Keratinocyte (primary cell): ENCODE data around the gene PLA2G4F. TPM values are rescaled to one million over a fixed set of nuclear protein-coding genes. Genes with fewer than 3 reads are reported as not detected.

Experiments
- DNase-seq: peaks from one replicate; pipeline ENCODE4 v3.0.0-alpha.2; 2011; ENCODE audit warnings: low read depth, missing footprints, low spot score
- FAIRE-seq: peaks from 2 replicates; lab custom pipeline; 2011; peaks lifted over from hg19 to GRCh38; lab: Jason Lieb, UNC
- H2AFZ ChIP-seq: 2 replicates; pipeline ENCODE4 v1.6.0; 2012; ENCODE audit warnings: low read length, control low read depth, inconsistent platforms; ENCODE audit not compliant: control insufficient read depth
- H3K27ac ChIP-seq: 2 replicates; pipeline ENCODE4 v1.5.1; 2011; ENCODE audit warnings: low read length; ENCODE audit not compliant: control insufficient read depth, insufficient read depth
- H3K27me3 ChIP-seq: 3 replicates; pipeline ENCODE4 v1.6.0; 2011; ENCODE audit warnings: low read length; ENCODE audit not compliant: control insufficient read depth, insufficient read depth; ENCODE audit errors: extremely low read depth
- H3K36me3 ChIP-seq, 2 experiments: 2 replicates in 1 of 2; 3 replicates in 1 of 2; pipeline ENCODE4 v1.5.1; 2011; ENCODE audit warnings: low read length in 2 of 2, mild to moderate bottlenecking in 1 of 2; ENCODE audit not compliant: control insufficient read depth in 2 of 2, insufficient read depth in 2 of 2; ENCODE audit errors: extremely low read depth in 1 of 2
- H3K4me1 ChIP-seq: 3 replicates; pipeline ENCODE4 v1.5.1; 2011; ENCODE audit warnings: low read length; ENCODE audit not compliant: control insufficient read depth, insufficient read depth; ENCODE audit errors: extremely low read depth
- H3K4me2 ChIP-seq: 3 replicates; pipeline ENCODE4 v1.6.0; 2011; ENCODE audit warnings: low read depth, low read length; ENCODE audit not compliant: control insufficient read depth, insufficient read depth; ENCODE audit errors: extremely low read depth
- H3K4me3 ChIP-seq, 3 experiments: fragments of 200-600 bp in 1 of 3; sonication (generic) in 1 of 3; 2 replicates in 2 of 3; 3 replicates in 1 of 3; pipeline ENCODE4 v1.5.1; 2011 to 2016; ENCODE audit warnings: low read length in 3 of 3, mild to moderate bottlenecking in 3 of 3, control low read depth in 2 of 3, inconsistent platforms in 1 of 3, low read depth in 1 of 3, mixed read lengths in 1 of 3, mixed run types in 1 of 3, moderate library complexity in 1 of 3; ENCODE audit not compliant: control insufficient read depth in 2 of 3, insufficient read depth in 2 of 3; ENCODE audit errors: extremely low read depth in 1 of 3
- H3K79me2 ChIP-seq: 2 replicates; pipeline ENCODE4 v1.6.0; 2012; ENCODE audit warnings: low read length; ENCODE audit not compliant: control insufficient read depth, insufficient read depth
- H3K9ac ChIP-seq: 3 replicates; pipeline ENCODE4 v1.6.0; 2011; ENCODE audit warnings: low read length; ENCODE audit not compliant: control insufficient read depth, insufficient read depth; ENCODE audit errors: extremely low read depth
- H3K9me1 ChIP-seq: 3 replicates; pipeline ENCODE4 v1.6.0; 2011; ENCODE audit warnings: low read length; ENCODE audit not compliant: control insufficient read depth, insufficient read depth; ENCODE audit errors: extremely low read depth
- H3K9me3 ChIP-seq: 2 replicates; pipeline ENCODE4 v1.5.1; 2012; ENCODE audit warnings: low read depth, low read length; ENCODE audit not compliant: control insufficient read depth
- H4K20me1 ChIP-seq: 3 replicates; pipeline ENCODE4 v1.6.0; 2011; ENCODE audit warnings: low read length; ENCODE audit not compliant: control insufficient read depth, insufficient read depth; ENCODE audit errors: extremely low read depth
- EZH2 ChIP-seq: IDR thresholded peaks from one replicate; pipeline ENCODE4 v1.6.1; 2012; ENCODE audit warnings: inconsistent platforms, mild to moderate bottlenecking, low read length, moderate library complexity
- dilution Hi-C: fragments of 300-500 bp; cut with MboI; formaldehyde crosslinking; loops from one replicate; pipeline ENCODE4 v1.7.0; 2020; ENCODE audit warnings: low sequenced_read_pairs; ENCODE audit not compliant: extremely low pct_ligation_motif_present
- polyA plus RNA-seq, 5 experiments: library from polyadenylated mRNA; depleted of rRNA in 3 of 5; stranded (reverse) in 3 of 5; stranded (forward) in 1 of 5; unstranded in 1 of 5; fragments of >200 nt; gene quantifications; 1 replicate in 1 of 5; 2 replicates in 3 of 5; 3 replicates in 1 of 5; pipeline versions ENCODE4 v1.2.1 to v1.2.3, GENCODE V29; 2011 to 2012; ENCODE audit warnings: missing spikeins in 2 of 5, low read depth in 1 of 5, low replicate concordance in 1 of 5
- TF ChIP-seq, protein P1 (sequence below), 3 experiments: IDR thresholded peaks in 1 of 3; conservative IDR thresholded peaks in 1 of 3; optimal IDR thresholded peaks in 1 of 3; 2 replicates in 2 of 3; 3 replicates in 1 of 3; pipeline versions ENCODE3 to v1.5.1; 2011; ENCODE audit warnings: low read length in 3 of 3, mild to moderate bottlenecking in 3 of 3, moderate library complexity in 2 of 3, control low read depth in 1 of 3, inconsistent platforms in 1 of 3; ENCODE audit not compliant: insufficient read depth in 2 of 3; ENCODE audit errors: extremely low read depth in 1 of 3

PLA2G4F gene
- polyA plus RNA-seq, 1 donor (not counting 4 experiments of a cell fraction or from before 2014, with no cell fraction given), result 4.4 TPM

DNA sequence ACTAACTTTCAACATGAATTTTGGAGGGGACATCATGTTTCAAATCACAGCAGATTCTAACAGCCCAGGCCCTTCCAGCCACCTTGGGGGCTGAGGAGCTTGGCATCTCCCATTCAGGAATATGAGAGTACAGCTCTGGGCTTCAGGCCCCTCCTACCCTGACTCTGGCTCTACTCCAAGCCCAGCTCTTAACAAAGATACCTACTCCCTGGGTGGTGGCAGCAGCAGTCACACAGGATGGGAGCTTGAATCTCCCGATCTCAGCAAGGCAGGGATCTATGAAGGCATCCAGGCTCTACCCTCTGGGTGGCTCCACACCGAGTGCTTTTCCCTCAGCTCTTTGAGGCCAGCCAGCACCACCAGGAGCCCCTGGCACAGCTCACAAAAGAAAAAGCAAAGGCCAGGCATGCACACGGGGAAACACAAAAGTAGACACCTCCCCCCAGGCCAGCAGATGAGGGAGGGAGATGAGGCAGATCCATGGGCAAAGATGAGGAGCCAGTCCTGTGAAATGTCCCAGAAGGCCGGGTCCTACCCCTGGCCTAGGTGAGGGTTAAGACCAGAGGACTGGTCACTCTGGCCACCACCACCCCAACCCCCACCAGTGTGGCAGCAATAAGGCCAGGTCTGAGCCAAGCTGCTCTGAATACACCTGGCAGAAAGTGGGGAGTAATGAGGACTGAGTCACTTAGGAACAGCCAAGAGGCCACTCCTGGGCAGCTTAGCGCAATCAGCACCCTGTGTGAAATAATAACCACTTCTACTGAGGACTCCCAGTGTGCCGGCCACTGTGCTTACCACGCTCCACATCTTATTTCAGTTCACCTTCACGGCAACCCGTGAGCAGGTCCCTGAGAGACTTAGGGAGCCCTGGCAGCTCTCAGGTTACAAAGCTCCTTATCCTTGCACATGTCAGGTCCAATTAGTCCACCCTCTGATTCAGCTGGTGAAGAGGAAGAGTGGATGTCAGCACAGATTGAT, 24.3 kb downstream of the PLA2G4F start:
- no peak overlapping the region for H3K4me3 ChIP-seq
- no peak overlapping the region for H3K4me2 ChIP-seq
- FAIRE-seq (no peak), DNase-seq (no peak)
- H3K79me2 ChIP-seq, result no peaks in the 10 kb centered on the region
- no peaks in the 10 kb centered on the region for H3K36me3 ChIP-seq
- H4K20me1 ChIP-seq, result no peaks in the 10 kb centered on the region
- H3K27me3 ChIP-seq, result peaks cover 3% of the 10 kb centered on the region
- TF ChIP-seq, protein P1, sequence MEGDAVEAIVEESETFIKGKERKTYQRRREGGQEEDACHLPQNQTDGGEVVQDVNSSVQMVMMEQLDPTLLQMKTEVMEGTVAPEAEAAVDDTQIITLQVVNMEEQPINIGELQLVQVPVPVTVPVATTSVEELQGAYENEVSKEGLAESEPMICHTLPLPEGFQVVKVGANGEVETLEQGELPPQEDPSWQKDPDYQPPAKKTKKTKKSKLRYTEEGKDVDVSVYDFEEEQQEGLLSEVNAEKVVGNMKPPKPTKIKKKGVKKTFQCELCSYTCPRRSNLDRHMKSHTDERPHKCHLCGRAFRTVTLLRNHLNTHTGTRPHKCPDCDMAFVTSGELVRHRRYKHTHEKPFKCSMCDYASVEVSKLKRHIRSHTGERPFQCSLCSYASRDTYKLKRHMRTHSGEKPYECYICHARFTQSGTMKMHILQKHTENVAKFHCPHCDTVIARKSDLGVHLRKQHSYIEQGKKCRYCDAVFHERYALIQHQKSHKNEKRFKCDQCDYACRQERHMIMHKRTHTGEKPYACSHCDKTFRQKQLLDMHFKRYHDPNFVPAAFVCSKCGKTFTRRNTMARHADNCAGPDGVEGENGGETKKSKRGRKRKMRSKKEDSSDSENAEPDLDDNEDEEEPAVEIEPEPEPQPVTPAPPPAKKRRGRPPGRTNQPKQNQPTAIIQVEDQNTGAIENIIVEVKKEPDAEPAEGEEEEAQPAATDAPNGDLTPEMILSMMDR (optimal IDR thresholded peaks at IDR 0.05 in 1 of 3, IDR thresholded peaks at IDR 0.05 in 1 of 3, conservative IDR thresholded peaks at IDR 0.05 in 1 of 3; ENCODE audit: extremely low read depth in 1 of 3, insufficient read depth in 2 of 3, low read length in 3 of 3), result no peak
- TF ChIP-seq EZH2, result no peak
- H2AFZ ChIP-seq, result no peak overlapping the region
- H3K27ac ChIP-seq, result no peak overlapping the region
- H3K9me3 ChIP-seq, result no peaks in the 10 kb centered on the region
- no peaks in the 10 kb centered on the region for H3K9me1 ChIP-seq
- dilution Hi-C loops, result no loop called here
- H3K4me1 ChIP-seq, result peaks cover 3% of the 10 kb centered on the region
- H3K9ac ChIP-seq, result no peak overlapping the region

DNA sequence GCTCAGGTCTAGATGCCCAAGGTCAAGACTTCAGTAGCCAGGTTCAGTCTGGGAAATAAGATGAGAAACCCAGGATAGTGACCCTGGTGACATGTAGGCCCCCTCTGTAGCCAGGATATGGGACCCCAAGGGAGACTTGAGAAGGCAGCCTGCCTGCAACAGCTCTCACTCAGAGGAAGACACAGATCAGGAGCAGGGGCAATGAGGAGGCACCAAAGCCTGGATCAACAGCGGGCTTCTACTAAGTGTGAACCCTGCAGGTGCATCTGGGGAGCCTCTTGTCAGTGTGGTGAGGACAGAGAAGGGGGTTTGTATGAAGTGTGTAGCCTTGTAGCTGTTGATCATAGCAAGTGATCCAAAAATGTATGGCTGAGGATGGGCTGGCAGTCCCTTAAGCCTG, 25.4 kb downstream of the PLA2G4F start:
- Histone ChIP-seq H3K9me1 (no peaks in the 10 kb centered on the region), H3K4me1 (peaks cover 3% of the 10 kb centered on the region), H3K4me2 (no peak overlapping the region), H4K20me1 (no peaks in the 10 kb centered on the region), H3K9me3 (no peaks in the 10 kb centered on the region), H3K4me3 (no peak overlapping the region), H3K27me3 (peaks cover 3% of the 10 kb centered on the region), H3K9ac (no peak overlapping the region), H2AFZ (no peak overlapping the region), H3K79me2 (no peaks in the 10 kb centered on the region), H3K36me3 (no peaks in the 10 kb centered on the region), H3K27ac (no peak overlapping the region)
- FAIRE-seq (no peak), DNase-seq (no peak)
- TF ChIP-seq, protein P1 (optimal IDR thresholded peaks at IDR 0.05 in 1 of 3, IDR thresholded peaks at IDR 0.05 in 1 of 3, conservative IDR thresholded peaks at IDR 0.05 in 1 of 3; ENCODE audit: extremely low read depth in 1 of 3, insufficient read depth in 2 of 3, low read length in 3 of 3), result no peak
- TF ChIP-seq EZH2, result no peak
- dilution Hi-C loops, result no loop called here
